Measurements from ENCODE around the gene PRAMEF13.
"Not testable (repeated sequence)": the region's sequence is repeated elsewhere in the genome, so short reads cannot be mapped to it uniquely, and the experiment has no call there.

The PRAMEF13 gene

DNA sequence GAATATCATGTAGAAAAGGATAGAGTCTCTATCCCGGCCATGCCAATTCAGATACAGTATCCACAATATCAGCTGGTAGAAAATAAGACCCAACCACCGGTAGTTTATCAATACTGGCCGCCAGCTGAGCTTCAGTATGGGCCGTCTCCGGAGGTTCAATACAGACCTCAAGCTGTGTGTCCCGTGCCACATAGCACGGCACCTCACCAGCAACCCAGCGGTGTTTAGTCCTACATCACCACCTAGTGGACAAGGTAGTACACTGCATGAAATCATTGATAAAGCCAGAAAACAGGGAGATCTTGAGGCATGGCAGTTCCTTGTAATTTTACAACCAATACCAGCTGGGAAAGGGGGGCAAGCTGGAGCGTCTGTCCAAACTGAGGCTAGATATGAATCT is 7.5 kb upstream of the PRAMEF13 start:
- not testable (repeated sequence) for DNase-seq

- DNase-seq, result not testable (repeated sequence)
Measured at GRCh38 chr1:13171548-13171947, 29.7 kb downstream of the PRAMEF13 start, which contains the start of gene PRAMEF9. Gene PRAMEF9, plus strand, starts transcription at chr1:13171848. Its CDS starts 3,433 bp downstream, at chr1:13175281.

- not testable (repeated sequence) for DNase-seq
Measured at GRCh38 chr1:13165531-13165930, 35.7 kb downstream of the PRAMEF13 start, which contains the start of gene HNRNPCL4. Gene HNRNPCL4, minus strand, starts transcription at chr1:13165631. Its CDS starts 164 bp downstream, at chr1:13165467.

DNA sequence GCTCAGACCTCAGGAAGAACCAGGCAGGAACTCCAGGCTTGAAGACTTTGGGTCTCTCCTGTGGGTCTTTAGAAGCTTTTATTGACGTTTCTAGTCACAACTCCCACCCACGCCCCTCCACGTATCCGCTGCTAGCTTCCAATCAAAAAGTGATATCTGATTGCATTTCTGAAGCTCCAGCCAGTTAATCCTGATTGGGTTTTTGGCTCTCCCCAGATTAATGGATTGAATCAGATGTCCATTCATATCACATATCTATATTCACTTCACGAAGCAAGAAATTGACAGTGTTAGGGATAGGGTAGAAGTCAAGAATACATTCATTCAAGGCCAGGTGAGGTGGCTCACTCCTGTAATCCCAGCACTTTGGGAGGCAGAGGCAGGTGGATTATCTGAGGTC is 45.3 kb downstream of the PRAMEF13 start, which contains the start of gene PRAMEF26:
Gene PRAMEF26 (minus strand): TSS at position 101 of the 400 bp plus-strand sequence. CDS start 2,914 bp downstream, outside the sequence.
- DNase-seq, result not testable (repeated sequence)

Data from hypothalamus (tissue), 51 donors.